NCI-H1417 (cell line): Measurements from ENCODE around the gene CLCF1.

Experiments
- DNase-seq, 3 experiments: peaks; one replicate each; lab custom pipeline; 2025; lab: John Stamatoyannopoulos, UW

Gene CLCF1

DNA sequence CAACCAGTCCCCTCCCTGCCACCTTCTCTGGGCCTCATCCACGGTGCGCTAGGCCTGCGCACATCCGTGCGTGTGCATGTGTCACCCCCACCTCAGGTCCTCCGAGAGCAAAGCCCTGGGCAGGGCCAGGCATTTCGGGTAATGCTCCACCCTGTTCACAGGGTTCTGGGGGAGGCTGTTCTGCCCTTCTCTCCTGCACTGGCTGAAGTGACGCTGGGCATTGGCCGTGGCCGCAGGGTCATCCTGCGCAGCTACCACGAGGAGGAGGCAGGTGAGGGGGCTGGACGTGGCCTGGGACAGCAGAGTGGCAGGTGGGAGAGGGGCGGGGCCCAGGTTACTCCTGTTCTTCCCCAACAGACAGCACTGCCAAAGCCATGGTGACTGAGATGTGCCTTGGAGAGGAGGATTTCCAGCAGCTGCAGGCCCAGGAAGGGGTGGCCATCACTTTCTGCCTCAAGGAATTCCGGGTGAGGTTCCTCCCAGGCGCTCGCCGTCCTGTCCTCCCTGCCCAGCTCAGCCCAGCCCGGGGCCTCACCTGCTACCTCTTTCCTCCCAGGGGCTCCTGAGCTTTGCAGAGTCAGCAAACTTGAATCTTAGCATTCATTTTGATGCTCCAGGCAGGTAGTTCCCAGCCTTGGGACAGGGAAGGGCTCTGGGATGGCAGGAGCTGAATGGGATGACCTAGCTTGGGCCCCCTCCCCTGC lies 22.3 kb upstream of the CLCF1 start:
- DNase-seq, result no peak

DNA sequence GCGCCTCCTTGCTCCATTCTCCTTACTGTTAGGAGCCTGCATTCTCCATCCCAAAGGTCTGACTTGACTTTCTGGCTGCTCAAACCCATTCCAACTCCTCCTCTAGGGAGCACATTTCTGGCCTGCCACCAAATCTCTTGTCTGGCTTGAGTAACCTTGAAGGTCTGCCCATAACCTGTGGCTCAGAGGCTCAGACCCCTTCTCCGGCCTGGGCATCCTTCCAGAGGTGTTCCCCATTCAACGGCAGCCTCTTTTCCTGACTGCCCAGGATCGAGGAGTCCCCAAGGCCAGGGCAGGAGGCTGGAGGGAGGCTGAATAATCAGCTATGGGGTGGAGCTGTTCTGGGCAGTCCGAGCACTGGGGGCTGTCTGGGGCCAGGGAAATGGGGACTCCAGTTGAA lies 20.6 kb upstream of the CLCF1 start:
- no peak for DNase-seq

DNA sequence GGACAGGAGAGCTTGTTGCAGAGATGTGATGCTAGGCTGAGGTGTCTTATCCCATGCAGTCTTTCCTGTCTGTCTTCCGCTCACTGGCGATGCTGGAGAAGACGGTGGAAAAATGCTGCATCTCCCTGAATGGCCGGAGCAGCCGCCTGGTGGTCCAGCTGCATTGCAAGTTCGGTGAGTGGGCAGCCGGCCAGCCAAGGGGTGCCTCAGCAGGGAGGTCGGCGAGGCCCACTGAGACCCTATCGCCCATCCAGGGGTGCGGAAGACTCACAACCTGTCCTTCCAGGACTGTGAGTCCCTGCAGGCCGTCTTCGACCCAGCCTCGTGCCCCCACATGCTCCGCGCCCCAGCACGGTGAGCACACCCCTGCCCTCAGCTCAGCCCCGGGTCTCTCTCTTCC lies 20.0 kb upstream of the CLCF1 start:
- DNase-seq, result no peak

DNA sequence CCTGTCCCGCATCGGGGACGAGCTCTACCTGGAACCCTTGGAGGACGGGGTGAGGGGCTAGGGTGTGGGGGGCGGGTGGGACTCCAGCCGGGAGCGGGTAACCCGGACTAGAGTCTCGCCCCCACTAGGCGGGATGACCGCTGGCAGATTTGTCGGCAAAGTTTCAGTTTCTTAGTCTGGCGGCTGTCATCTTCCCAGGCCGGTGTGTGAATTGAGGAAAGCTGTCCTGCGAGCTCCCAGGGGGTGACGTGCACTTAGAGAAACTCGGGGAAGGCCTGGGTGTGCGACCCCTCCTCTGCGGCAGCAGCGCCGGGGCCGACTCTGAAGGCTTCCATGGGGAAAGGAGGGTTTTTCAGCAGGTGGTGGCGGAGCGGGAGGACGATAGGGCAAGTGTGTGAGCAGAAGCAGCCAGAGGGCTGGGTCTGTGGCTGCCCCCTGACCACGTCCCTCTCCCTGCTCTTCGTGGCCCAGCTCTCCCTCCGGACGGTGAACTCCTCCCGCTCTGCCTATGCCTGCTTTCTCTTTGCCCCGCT lies 18.9 kb upstream of the CLCF1 start:
- DNase-seq, result no peak

DNA sequence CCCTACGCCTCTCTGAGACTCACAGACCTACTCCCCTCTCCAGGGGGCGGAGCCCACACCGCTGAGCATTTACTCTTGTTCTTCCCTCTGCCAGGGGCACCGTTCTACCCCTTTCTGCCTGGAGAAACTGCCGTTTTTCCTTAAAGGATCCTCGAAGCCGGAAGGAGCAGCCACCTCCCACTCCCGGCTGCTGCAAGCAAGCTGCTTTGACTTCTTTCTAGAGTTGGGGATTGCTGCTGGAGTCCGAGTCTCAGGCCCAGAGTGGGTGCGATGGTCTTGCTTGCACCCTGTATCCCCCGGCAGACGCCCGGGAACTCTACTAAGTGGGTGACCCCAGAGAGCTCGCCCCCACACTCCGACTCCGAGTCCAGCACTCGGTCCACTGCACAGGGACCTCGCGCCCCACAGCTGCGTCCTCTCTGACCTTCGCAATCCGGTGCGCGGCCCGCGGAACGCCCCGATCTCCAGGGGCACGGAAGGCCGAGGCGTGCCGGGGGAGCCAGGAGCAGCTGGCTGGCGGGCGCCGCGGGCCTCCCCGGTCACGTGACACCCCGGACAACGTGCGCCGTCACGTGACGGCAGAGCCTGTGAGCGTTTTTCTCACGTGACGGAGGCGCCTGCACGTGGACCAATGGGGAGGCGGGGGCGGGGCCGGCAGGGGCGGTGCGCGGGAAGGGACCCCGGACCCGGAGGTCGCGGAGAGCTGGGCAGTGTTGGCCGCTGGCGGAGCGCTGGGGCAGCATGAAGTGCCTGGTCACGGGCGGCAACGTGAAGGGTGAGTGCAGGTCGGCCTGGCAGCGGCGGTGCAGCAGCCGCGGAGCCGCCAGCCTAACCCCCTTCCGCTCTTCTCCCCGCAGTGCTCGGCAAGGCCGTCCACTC lies 18.1 kb upstream of the CLCF1 start, which contains the start of gene RAD9A:
RAD9A (plus strand) TSS at position 683 of the 879 bp plus-strand sequence; CDS start at position 742, 59 bp downstream.
- peak; percentile 97 to 98 (median 97) for DNase-seq

DNA sequence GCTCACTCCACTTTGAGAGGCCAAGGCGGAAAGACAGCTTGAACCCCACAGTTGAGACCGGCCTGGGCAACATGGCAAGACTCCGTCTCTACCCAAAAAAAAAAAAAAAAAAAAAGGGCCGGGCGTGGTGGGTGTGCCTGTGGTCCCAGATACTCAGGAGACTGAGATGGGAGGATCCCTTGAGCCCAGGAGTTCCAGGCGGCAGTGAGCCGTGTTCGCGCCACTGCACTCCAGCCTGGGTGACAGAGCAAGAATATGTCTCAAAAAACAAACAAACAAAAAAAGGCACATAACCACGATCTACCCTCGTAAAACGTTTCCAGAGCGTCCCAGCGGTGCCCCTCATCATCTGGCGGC lies 17.5 kb upstream of the CLCF1 start:
- DNase-seq, result no peak

DNA sequence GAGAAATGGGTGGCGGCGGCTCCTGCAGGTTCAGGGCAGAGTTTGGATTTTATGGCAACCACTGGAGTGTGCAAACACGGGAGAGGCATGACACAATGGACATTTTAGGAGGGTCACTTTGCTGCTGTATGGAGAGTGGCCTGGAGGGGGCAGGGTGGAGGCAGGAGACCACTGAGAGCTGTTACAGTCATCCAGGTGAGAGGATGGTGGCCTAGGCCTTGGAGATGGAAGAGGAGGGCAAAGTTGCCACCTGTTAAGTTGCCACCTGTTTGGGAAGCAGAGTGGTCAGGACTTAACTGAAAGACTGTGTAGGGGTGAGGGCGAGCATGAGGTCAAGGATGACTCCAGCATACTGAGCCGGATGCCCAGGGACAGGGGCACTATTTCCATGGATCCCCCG lies 16.1 kb upstream of the CLCF1 start:
- peak in 1 of 3 experiments; percentile 59 for DNase-seq

DNA sequence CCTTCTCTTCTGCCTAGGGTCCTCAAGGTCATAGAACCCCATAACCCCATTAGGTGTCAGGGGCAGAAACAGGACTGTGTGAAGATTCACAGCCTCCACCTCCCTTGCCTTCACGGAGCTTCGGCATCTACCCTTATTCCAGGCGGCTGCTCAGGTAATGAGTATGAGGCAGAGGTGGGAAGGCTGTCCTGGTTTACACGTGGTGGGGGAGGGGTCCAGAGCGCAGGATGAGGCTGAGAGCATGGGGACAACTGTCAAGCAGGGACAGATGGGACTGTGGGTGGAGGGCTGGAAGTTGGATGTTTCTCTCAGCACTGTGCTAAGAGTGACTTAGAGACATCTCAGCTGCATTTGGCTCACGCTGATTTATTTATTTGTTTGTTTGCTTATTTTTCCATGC lies 14.1 kb upstream of the CLCF1 start:
- no peak for DNase-seq

DNA sequence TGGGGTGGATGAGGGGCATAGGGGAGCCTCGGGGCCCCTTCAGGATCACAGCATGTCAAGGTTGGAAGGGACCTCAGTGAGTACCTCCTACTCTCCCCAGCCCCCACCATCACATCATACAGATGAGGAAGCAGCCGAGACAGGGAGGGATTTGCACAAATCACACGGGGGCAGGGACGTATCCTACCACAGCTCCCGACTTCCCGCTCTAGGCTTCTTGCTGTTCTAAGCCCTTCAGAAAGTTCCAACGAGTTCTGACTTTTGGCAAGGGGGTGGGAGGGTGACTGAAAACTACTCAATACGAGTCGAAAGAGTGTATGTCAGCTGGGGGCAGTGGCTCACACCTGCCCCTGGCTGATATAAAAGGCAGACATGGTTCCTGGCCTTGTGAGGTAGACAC lies 13.7 kb upstream of the CLCF1 start:
- DNase-seq, result no peak

DNA sequence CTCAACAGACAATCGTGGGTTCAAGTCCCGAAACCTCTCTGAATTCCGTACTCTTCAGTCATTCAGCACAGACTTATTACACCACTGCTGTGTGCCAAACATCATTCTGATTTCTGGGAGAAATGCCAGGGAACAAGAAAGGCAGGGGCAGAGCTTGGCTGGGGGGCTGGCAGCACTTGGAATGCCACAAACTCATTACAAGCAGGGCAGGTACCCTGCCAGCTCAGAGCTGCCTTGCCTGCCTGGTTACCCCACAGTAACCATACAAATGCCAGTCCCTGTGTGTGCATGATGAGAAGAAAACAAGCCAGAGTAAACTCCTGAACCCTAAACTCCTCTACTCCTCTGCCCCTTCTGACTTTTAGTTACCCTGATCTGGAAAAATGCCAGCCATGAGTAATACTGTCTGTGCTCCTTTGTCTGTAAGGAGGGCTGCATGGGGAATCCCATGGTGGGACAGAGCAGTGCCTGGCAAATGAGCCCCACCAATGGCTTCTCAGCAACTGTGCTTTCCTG lies 11.5 kb upstream of the CLCF1 start:
- no peak for DNase-seq

DNA sequence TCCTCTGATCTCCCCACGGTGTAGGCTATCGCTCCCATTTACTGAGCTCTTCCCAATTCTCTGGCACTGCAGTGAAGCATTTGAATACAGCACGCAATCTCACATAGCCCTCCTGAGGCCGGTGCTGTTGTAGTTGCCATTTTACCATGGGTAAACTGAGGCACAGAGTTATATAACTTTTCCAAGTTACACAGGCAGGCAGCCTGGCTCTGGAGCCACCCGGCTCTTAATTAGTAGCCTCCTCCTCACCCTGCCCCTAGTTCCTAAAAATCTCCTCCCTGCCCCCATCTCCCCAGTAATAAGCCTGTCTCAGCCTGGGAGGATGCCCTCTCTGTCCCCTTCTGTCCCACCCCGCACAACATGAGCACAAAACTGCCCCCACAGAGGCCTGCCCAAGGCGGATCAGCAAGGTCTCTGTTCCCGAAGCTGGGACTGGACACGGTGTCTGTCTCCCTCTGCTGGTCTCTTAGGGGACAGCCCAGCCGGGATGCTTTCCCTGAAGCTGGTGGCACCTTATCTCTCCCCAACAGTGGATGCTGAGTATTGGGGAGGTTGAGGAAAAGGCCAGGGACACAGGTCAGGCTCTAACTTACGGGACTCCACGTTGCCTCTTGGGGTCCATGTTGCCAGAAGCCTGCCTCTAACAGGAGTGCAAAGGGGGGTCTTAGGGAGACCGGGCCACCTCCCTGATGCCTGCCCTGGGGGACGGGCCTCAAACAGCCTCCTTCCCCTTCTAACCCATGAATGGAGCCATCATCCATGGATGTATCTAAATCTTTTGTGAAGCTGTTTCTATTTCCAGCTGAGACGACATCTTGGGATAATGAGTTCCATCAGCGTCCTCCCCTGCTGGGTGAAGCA lies 9.1 kb upstream of the CLCF1 start:
- peak; percentile 65 to 84 (median 68) for DNase-seq

DNA sequence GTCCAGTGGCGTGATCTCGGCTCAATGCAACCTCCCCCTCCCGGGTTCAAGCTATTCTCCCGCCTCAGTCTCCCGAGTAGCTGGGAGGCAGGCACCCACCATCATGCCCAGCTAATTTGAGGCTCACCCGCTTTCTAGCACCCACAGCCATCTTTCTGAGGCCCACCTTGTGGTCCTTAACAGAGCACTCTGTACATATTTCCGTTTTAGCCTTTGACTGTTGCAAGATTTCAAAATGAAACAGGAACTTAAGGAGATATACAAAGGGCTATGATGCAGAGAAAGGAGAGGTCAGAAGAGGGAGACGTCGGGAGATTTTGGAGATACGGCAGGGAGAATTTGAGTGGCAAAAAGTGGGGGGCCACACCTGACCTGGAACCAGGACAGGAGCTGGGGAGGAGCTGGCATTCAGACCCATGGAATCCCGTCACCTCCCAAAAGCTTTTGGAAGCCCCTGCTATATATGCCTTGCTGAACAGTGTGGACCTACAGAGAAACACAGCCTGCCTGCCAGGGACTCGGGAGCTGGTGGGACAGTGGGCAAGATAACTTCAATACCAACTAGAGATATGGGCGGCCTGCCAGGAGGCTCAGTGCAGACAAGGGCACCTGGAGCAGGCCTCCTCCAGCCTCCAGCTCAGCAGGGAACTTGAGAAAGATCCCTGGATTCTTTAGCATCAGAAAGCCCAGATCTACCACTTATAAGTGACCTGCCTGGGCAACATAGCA lies 8.0 kb upstream of the CLCF1 start:
- DNase-seq, result no peak

DNA sequence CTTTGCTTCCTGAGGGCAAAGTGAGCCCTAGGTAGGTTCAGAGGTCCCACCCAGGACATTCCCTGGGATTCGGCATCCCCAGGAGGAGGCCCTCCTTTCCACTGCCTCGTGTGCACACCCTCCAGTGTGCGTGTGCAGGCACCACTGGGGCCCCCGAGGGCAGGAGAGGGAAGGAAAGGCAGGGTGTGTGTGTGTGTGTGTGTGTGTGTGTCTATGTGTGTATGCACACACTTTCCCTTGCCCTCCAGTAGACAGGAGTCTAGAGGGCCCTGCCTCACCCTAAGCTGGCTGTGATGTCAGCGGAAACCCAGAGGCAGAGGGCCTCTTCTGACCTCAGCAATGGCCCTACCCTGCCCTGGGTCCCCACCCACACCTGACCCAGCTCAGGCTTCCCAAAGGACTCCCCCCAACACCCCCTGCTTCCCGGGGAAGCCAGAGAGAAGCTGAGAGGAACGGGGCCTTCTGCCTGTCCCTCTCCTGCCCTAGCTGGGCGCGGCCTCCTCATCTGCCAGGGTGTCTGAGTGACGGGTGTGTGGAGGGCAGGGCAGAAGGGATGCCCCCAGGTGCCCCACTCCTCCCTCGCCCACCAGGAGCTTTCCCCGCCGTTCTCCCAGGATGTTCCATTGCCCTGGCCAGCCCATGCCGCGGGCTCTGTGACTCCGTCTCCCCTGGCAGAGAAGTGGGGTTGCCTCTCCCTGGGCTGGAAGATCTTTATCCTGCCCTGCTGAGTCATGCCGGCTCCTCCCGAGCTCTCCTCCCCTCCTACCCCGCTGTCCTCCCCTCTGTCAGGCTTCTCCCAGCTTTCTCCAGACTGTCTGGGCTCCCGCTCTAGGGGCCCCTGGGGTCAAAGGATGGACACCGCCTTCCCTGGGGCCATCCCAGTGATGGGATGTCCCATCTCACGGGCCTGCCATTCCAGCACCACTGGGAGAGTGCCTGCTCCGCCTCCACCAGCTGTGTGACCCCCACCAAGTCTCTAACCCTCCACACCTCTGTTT lies 6.0 kb upstream of the CLCF1 start:
- DNase-seq, result no peak

DNA sequence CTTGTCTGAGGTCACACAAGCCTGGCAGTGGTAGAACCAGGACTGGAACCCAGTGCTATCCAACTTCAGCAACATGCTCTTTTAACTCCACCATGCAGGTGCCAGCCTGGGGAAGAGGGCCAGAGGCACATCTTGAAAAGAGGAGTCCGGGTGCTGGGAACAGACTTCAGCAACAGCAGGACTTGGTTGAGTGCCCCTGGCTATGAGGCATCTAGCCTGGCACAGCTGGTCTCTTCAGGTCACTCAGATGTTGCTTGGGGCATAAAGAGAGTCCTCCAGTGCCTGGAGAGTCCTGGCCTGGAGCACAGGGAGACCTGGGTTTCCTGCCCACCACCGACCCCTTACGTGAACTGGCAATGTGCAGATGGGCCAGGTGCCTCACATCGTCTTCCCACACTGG lies 5.1 kb upstream of the CLCF1 start:
- no peak for DNase-seq

DNA sequence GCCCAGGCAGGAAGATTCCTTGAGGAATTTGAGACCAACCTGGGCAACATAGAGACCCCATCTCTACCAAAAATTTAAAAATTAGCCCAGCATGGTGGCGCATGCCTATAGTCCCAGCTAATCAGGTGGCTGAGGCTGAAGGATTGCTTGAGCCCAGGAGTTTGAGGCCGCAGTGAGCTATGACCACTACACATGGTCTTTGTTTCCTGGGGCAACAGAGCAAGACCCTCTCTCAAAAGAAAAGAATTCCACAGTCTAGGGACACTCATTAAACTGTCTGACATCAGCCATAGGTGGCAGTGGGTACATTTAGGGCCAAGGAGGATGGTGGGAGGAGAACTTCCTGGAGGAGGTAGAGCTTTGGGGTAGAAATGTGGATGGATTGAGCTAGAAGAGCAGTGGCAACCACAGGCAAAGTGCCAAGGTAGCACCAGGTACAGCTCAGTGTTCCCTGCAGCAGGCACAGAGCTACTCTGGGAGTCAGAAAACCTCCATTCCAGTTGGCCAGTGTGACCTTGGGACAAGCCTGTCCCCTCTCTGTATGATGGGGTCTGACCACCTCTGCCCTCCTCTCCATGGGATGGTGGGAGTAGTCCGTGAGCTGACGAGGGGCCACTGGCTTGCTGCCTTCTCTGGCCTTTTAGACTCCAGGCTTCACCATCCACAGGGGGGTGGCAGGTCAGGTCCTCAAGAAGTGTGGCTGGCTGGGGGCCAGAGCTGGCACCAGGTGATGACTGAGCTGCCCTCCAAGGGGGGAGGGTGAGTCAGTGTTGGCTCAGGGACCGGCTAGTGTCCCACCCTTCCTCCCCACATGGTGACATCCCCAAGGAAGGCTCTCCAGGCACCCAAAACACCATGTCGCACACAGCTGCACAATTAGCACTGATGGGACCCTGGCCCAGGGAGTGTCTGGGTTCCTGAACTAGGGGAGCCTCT lies 3.7 kb upstream of the CLCF1 start:
- no peak for DNase-seq

DNA sequence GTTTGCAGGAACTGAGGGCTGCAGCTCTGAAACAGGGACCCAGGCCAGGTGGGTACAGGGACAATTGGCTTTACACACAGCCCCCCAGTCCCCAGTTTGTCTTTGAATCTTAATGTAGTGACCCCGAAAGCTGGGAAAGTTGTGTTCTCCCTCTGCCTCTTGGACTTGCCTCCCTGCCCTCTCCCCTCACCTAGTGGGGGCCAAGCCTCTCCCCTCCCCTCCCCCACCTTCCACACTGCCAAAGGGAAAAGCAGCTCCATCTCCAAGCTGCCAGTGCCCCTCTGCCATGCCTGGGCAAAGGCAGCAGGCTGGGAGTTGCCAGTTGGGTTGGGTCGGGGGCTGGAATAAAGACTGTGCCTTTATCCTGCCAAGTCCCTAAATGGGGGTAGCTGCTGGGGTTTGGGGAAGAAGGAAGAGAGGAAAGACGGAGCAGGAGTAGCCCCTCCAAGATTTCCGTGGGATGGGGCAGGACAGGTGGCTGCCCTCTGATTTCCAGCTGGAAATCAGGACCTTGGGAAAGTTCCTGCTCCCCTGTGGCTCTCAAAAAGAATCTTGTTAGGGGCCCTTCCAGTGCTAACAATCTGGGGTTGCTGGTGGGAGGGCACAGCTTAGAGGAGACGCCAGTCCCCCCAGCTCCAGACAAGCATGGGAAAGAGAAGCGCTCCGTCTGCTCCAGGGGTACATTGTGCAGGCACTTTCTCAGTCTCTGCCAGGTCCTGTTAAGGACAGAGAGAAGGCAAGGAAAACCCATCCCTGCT lies 2.8 kb upstream of the CLCF1 start:
- no peak for DNase-seq

DNA sequence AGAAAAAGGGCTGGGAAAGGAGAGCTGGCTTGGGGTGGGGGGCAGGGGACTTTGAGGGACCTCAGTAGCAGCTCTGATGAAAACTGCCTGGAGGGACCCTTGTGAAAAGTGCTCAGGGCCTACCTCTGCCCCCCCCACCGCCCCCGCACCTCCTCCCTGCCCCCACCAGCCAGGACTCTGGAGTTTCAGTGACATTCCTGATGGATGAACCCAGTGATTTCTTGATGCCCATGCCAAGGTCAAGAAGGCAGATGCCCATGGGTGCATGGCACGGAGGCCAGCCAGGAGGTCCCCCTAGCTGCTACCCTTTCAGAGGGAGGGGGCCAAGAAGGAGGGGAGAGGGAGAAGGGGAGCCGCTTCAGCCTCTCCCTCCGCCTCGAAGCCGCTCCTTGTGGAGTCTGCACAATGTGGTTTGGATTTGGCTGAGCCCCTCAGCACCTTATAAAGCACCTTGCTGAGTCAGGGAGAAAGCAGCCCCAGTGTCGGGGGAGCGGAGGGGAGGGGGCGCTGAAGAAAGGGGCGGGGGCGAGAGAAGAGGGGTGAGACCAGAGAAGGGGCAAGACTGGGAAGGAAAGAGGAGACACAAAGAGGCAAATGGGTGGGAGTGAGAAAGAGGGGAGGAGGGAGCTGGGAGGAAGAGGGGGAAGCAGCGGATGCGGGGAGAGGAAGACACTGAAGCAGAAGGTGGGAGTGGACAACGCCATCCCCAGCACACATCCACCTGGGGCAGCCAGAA lies 2.1 kb upstream of the CLCF1 start:
- no peak for DNase-seq
